Measurements from ENCODE around the gene ORAI1.
A peak's percentile ranks its signal among the peaks of the same experiment; 100 is the strongest.
"Not testable (repeated sequence)": the region's sequence is repeated elsewhere in the genome, so short reads cannot be mapped to it uniquely, and the experiment has no call there.

The ORAI1 gene

GRCh38 chr12:121628037-121628436 is 1.7 kb downstream of the ORAI1 start:
- TF ChIP-seq CTCF (IDR thresholded peaks at IDR 0.05; ENCODE audit: low read depth, low read length), result no peak
- TF ChIP-seq MYC (IDR thresholded peaks at IDR 0.05; ENCODE audit: low read depth, low read length), result no peak
- TF ChIP-seq POLR2A (IDR thresholded peaks at IDR 0.05; ENCODE audit: extremely low read depth, insufficient read length), result no peak
- no peak for TF ChIP-seq MAX (IDR thresholded peaks at IDR 0.05; ENCODE audit: low read depth, low read length)
- H3K4me3 ChIP-seq (ENCODE audit: low read depth, low read length), result peak overlapping the region; percentile 79
- peak; percentile 67 for DNase-seq (ENCODE audit: low read depth)

- no peak for TF ChIP-seq MYC (IDR thresholded peaks at IDR 0.05; ENCODE audit: low read depth, low read length)
- TF ChIP-seq MAX (IDR thresholded peaks at IDR 0.05; ENCODE audit: low read depth, low read length), result no peak
- no peak for TF ChIP-seq CTCF (IDR thresholded peaks at IDR 0.05; ENCODE audit: low read depth, low read length)
- no peak for TF ChIP-seq POLR2A (IDR thresholded peaks at IDR 0.05; ENCODE audit: extremely low read depth, insufficient read length)
- H3K4me3 ChIP-seq (ENCODE audit: low read depth, low read length), result peak overlapping the region; percentile 79
- DNase-seq (ENCODE audit: low read depth), result peak; percentile 70
These were observed 2.2 kb downstream of the ORAI1 start for GRCh38 chr12:121628536-121628935.

- TF ChIP-seq POLR2A (IDR thresholded peaks at IDR 0.05; ENCODE audit: extremely low read depth, insufficient read length) (no peak), MAX (IDR thresholded peaks at IDR 0.05; ENCODE audit: low read depth, low read length) (no peak)
- no peak for DNase-seq (ENCODE audit: low read depth)
- H3K4me3 ChIP-seq (ENCODE audit: low read depth, low read length), result peak overlapping the region; percentile 32
These were observed 4.5 kb downstream of the ORAI1 start for GRCh38 chr12:121630791-121631355.

- peak overlapping the region; percentile 32 for H3K4me3 ChIP-seq (ENCODE audit: low read depth, low read length)
- no peak for TF ChIP-seq MYC (IDR thresholded peaks at IDR 0.05; ENCODE audit: low read depth, low read length)
- no peak for TF ChIP-seq MAX (IDR thresholded peaks at IDR 0.05; ENCODE audit: low read depth, low read length)
- DNase-seq (ENCODE audit: low read depth), result no peak
These were observed 6.0 kb downstream of the ORAI1 start for GRCh38 chr12:121632069-121632970.

GRCh38 chr12:121633833-121634196 is 7.5 kb downstream of the ORAI1 start:
- not testable (repeated sequence) for DNase-seq (ENCODE audit: low read depth); H3K4me3 ChIP-seq (ENCODE audit: low read depth, low read length)

GRCh38 chr12:121634836-121635235 is 8.5 kb downstream of the ORAI1 start:
- no peak overlapping the region for H3K4me3 ChIP-seq (ENCODE audit: low read depth, low read length)
- DNase-seq (ENCODE audit: low read depth), result no peak
- TF ChIP-seq CTCF (IDR thresholded peaks at IDR 0.05; ENCODE audit: low read depth, low read length) (no peak), MYC (IDR thresholded peaks at IDR 0.05; ENCODE audit: low read depth, low read length) (no peak), MAX (IDR thresholded peaks at IDR 0.05; ENCODE audit: low read depth, low read length) (no peak)

GRCh38 chr12:121637231-121637914 is 11.0 kb downstream of the ORAI1 start:
- peak; percentile 52; the same call in 1 of the 2 replicates for TF ChIP-seq MAX (IDR thresholded peaks at IDR 0.05; ENCODE audit: low read depth, low read length)
- peak; percentile 16 for TF ChIP-seq POLR2A (IDR thresholded peaks at IDR 0.05; ENCODE audit: extremely low read depth, insufficient read length)
- no peak for TF ChIP-seq CTCF (IDR thresholded peaks at IDR 0.05; ENCODE audit: low read depth, low read length)
- TF ChIP-seq MYC (IDR thresholded peaks at IDR 0.05; ENCODE audit: low read depth, low read length), result peak; percentile 62; the same call in 1 of the 2 replicates
- peak; percentile 84 for DNase-seq (ENCODE audit: low read depth)
- H3K4me3 ChIP-seq (ENCODE audit: low read depth, low read length), result peak overlapping the region; percentile 23

Measured in NB4 (cell line).